MCF 10A (cell line): Measurements from ENCODE around the gene MGAT5. TPM values are rescaled to one million over a fixed set of nuclear protein-coding genes. Genes with fewer than 3 reads are reported as not detected.

Experiments
- BruUV-seq: library from RNA; stranded (reverse); fragments of 400-500 nt; replicated peaks from 2 replicates; lab custom pipeline; 2021; lab: Mats Ljungman, UMichigan
- CTCF ChIA-PET: fragments of 300-600 bp; sonication (Branson Sonifier 250); formaldehyde crosslinking; extraction: SDS; loops from one replicate; lab custom pipeline; 2021; ENCODE audit warnings: antibody characterized with exemption, inconsistent platforms; lab: Yijun Ruan, JAX
- POLR2A ChIA-PET: fragments of 300-600, 350-650 bp; sonication (Branson Sonifier 250); formaldehyde crosslinking; extraction: SDS; loops from one replicate; lab custom pipeline; 2020; ENCODE audit warnings: antibody characterized with exemption, inconsistent platforms; lab: Yijun Ruan, JAX
- DNase-seq: peaks from one replicate; pipeline ENCODE4 v3.0.0-alpha.2; 2018; ENCODE audit not compliant: unreplicated experiment
- H3K27ac Mint-ChIP-seq: one replicate; pipeline ENCODE4 v1.8.0; 2022; ENCODE audit warnings: mild to moderate bottlenecking, low read depth, mixed read lengths; ENCODE audit not compliant: unreplicated experiment
- H3K27me3 Mint-ChIP-seq: one replicate; pipeline ENCODE4 v1.8.0; 2022; ENCODE audit warnings: mixed read lengths; ENCODE audit not compliant: insufficient read depth, unreplicated experiment
- H3K36me3 Mint-ChIP-seq: one replicate; pipeline ENCODE4 v1.8.0; 2022; ENCODE audit warnings: mild to moderate bottlenecking, moderate library complexity, mixed read lengths; ENCODE audit not compliant: insufficient read depth, unreplicated experiment
- H3K4me1 Mint-ChIP-seq: one replicate; pipeline ENCODE4 v1.8.0; 2022; ENCODE audit warnings: mixed read lengths; ENCODE audit not compliant: insufficient read depth, unreplicated experiment
- H3K4me3 Mint-ChIP-seq: one replicate; pipeline ENCODE4 v1.8.0; 2022; ENCODE audit warnings: mild to moderate bottlenecking, moderate library complexity, mixed read lengths; ENCODE audit not compliant: unreplicated experiment
- H3K9me3 Mint-ChIP-seq: one replicate; pipeline ENCODE4 v1.8.0; 2022; ENCODE audit warnings: mixed read lengths; ENCODE audit not compliant: unreplicated experiment
- intact Hi-C: fragments of 100-400 bp; cut with micrococcal nuclease; formaldehyde crosslinking; loops from 2 replicates; pipeline ENCODE4 v1.14.1; 2022
- total RNA-seq: library from RNA; stranded (reverse); gene quantifications from 2 replicates; pipeline ENCODE4 v1.2.3, GENCODE V29; 2022
- TF ChIP-seq, protein P1 (sequence below): fragments of 200-600 bp; IDR thresholded peaks from one replicate; pipeline ENCODE4 v1.8.0; 2022; ENCODE audit warnings: antibody characterized with exemption, mild to moderate bottlenecking; ENCODE audit not compliant: unreplicated experiment

The MGAT5 gene
- total RNA-seq, 1 experiment from 2014 or later = 22.2 TPM

DNA sequence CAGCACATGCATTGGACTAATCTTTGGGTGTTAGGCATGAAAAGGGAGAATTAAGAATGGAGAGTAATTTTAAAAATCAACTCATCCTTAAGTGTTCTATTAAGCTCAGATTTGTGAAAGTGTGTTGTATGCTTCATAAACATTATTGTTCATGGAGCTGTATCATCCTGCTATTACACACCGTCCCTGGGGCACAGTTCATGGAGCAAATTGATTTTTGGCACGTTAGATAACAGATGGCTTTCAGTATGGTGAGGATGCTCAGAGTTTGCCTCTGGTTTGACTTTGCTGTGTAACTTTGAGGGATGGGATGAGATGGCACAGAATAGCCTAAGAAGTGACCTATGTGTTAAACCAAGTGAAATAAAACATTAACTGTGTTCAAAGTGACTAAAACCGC is 97.1 kb downstream of the MGAT5 start:
- H3K27ac Mint-ChIP-seq = no peak overlapping the region
- no peaks in the 10 kb centered on the region for H3K9me3 Mint-ChIP-seq
- H3K36me3 Mint-ChIP-seq = peaks cover 7% of the 10 kb centered on the region
- ChIA-PET POLR2A (no interaction called here), CTCF (interaction anchor here (1.6 kb wide), 1 partner anchor 30 kb away, joined by 3 read pairs; no protein-coding TSS in a partner anchor)
- no peak for DNase-seq
- H3K4me3 Mint-ChIP-seq = no peak overlapping the region
- TF ChIP-seq, protein P1, sequence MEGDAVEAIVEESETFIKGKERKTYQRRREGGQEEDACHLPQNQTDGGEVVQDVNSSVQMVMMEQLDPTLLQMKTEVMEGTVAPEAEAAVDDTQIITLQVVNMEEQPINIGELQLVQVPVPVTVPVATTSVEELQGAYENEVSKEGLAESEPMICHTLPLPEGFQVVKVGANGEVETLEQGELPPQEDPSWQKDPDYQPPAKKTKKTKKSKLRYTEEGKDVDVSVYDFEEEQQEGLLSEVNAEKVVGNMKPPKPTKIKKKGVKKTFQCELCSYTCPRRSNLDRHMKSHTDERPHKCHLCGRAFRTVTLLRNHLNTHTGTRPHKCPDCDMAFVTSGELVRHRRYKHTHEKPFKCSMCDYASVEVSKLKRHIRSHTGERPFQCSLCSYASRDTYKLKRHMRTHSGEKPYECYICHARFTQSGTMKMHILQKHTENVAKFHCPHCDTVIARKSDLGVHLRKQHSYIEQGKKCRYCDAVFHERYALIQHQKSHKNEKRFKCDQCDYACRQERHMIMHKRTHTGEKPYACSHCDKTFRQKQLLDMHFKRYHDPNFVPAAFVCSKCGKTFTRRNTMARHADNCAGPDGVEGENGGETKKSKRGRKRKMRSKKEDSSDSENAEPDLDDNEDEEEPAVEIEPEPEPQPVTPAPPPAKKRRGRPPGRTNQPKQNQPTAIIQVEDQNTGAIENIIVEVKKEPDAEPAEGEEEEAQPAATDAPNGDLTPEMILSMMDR = no peak
- no peaks in the 10 kb centered on the region for H3K27me3 Mint-ChIP-seq
- H3K4me1 Mint-ChIP-seq = no peaks in the 10 kb centered on the region
- no TSS peak for BruUV-seq
- intact Hi-C loops = no loop called here

GRCh38 chr2:134351899-134352298 is 98.0 kb downstream of the MGAT5 start:
- Mint-ChIP-seq H3K9me3 (no peaks in the 10 kb centered on the region), H3K4me1 (no peaks in the 10 kb centered on the region), H3K36me3 (peaks cover 7% of the 10 kb centered on the region), H3K27ac (no peak overlapping the region), H3K4me3 (no peak overlapping the region), H3K27me3 (no peaks in the 10 kb centered on the region)
- POLR2A ChIA-PET = no interaction called here
- intact Hi-C loops = no loop called here
- no peak for DNase-seq
- CTCF ChIA-PET = interaction anchor here (0.6 to 1.6 kb wide), 3 partner anchors 31 to 269 kb away, joined by 3 to 4 read pairs (median 3); no protein-coding TSS in a partner anchor
- TF ChIP-seq, protein P1 = no peak
- BruUV-seq = no TSS peak

GRCh38 chr2:134352844-134353243 is 99.0 kb downstream of the MGAT5 start:
- Mint-ChIP-seq H3K27ac (no peak overlapping the region), H3K4me1 (no peaks in the 10 kb centered on the region), H3K9me3 (no peaks in the 10 kb centered on the region), H3K4me3 (no peak overlapping the region), H3K36me3 (peaks cover 7% of the 10 kb centered on the region), H3K27me3 (no peaks in the 10 kb centered on the region)
- intact Hi-C loops = no loop called here
- BruUV-seq = no TSS peak
- POLR2A ChIA-PET = interaction anchor here (0.7 kb wide), 1 partner anchor 233 kb away, joined by 5 read pairs; no protein-coding TSS in a partner anchor
- TF ChIP-seq, protein P1 = no peak
- DNase-seq = no peak
- CTCF ChIA-PET = interaction anchor here (0.9 kb wide), 1 partner anchor 107 kb away, joined by 4 read pairs; no protein-coding TSS in a partner anchor

- Mint-ChIP-seq H3K9me3 (no peaks in the 10 kb centered on the region), H3K4me1 (no peaks in the 10 kb centered on the region), H3K4me3 (no peak overlapping the region), H3K36me3 (peaks cover 7% of the 10 kb centered on the region), H3K27me3 (no peaks in the 10 kb centered on the region), H3K27ac (no peak overlapping the region)
- POLR2A ChIA-PET = interaction anchor here (0.7 kb wide), 1 partner anchor 71 kb away, joined by 3 read pairs; no protein-coding TSS in a partner anchor
- intact Hi-C loops = no loop called here
- CTCF ChIA-PET = interaction anchor here (0.8 kb wide), 1 partner anchor 58 kb away, joined by 4 read pairs; no protein-coding TSS in a partner anchor
- no peak for DNase-seq
- TF ChIP-seq, protein P1 = no peak
- no TSS peak for BruUV-seq
These were observed 100.7 kb downstream of the MGAT5 start for GRCh38 chr2:134354611-134355010.
